K562 (cell line): ENCODE data around the gene SNRPD2. TPM values are rescaled to one million over a fixed set of nuclear protein-coding genes. Genes with fewer than 3 reads are reported as not detected.
A peak's percentile ranks its signal among the peaks of the same experiment; 100 is the strongest.

Experiments
- HINFP ChIP-seq: fragments of 450-650 bp; conservative IDR thresholded peaks from 2 replicates; pipeline ENCODE4 v1.6.1; 2016; ENCODE audit warnings: missing genetic modification characterization, low read depth, mild to moderate bottlenecking, control low read depth, missing compliant biosample characterization
- HMG20B ChIP-seq: fragments of 250-450 bp; sonication (Bioruptor Pico); IDR thresholded peaks from 2 replicates; pipeline ENCODE4 v1.5.0; 2021; ENCODE audit warnings: mild to moderate bottlenecking
- KAT2B ChIP-seq: IDR thresholded peaks from one replicate; pipeline ENCODE4 v1.6.1; 2012; ENCODE audit warnings: low read depth, mild to moderate bottlenecking, control low read depth, inconsistent platforms, low read length, moderate library complexity
- KLF6 ChIP-seq: fragments of 250-450 bp; sonication (Bioruptor Pico); IDR thresholded peaks from 2 replicates; pipeline ENCODE4 v1.4.0; 2020; ENCODE audit warnings: mild to moderate bottlenecking, moderate library complexity, borderline replicate concordance
- MAX ChIP-seq: sonication (generic); formaldehyde crosslinking; IDR thresholded peaks from 2 replicates; pipeline ENCODE4 v1.9.0; 2022; ENCODE audit warnings: mild to moderate bottlenecking, missing genetic modification reagents
- NCOA6 ChIP-seq: fragments of 450-650 bp; IDR thresholded peaks from 2 replicates; pipeline ENCODE4 v1.6.1; 2017; ENCODE audit warnings: mild to moderate bottlenecking
- NEUROD1 ChIP-seq: fragments of 150-350 bp; IDR thresholded peaks from 2 replicates; pipeline ENCODE4 v1.6.1; 2014; ENCODE audit warnings: borderline replicate concordance, low read length, low read depth; ENCODE audit not compliant: partially characterized antibody
- NFE2 ChIP-seq: IDR thresholded peaks from 2 replicates; pipeline ENCODE4 v1.6.1; 2014; ENCODE audit warnings: antibody characterized with exemption, low read depth
- RB1 ChIP-seq: fragments of 450-650 bp; IDR thresholded peaks from 2 replicates; pipeline ENCODE4 v1.6.1; 2017; ENCODE audit warnings: low read depth, mild to moderate bottlenecking
- SETDB1 ChIP-seq: IDR thresholded peaks from one replicate; pipeline ENCODE4 v1.6.1; 2012; ENCODE audit warnings: low read length, control low read depth, inconsistent platforms
- TCFL5 ChIP-seq: fragments of 250-450 bp; sonication (Bioruptor Pico); conservative IDR thresholded peaks from 2 replicates; pipeline ENCODE4 v1.6.1; 2021; ENCODE audit warnings: mild to moderate bottlenecking, moderate library complexity, matching md5 sums
- ZNF174 ChIP-seq: fragments of 250-450 bp; sonication (Bioruptor Pico); IDR thresholded peaks from 2 replicates; pipeline ENCODE4 v1.4.0; 2020; ENCODE audit warnings: mild to moderate bottlenecking
- ZNF407 ChIP-seq: fragments of 450-650 bp; IDR thresholded peaks from 2 replicates; pipeline ENCODE4 v1.6.1; 2016; ENCODE audit warnings: low read depth
- polyA plus RNA-seq, 8 experiments: library from polyadenylated mRNA; depleted of rRNA in 4 of 8; stranded (reverse) in 5 of 8; unstranded in 3 of 8; fragments of >200 nt; fragmentation: Nextera tagmentation in 2 of 8; fragmentation: Illumina TruSeq in 1 of 8; extraction: Ambion mirVana in 2 of 8; extraction: Trizol in 1 of 8; gene quantifications; 2 replicates each; pipeline versions ENCODE4 v1.2.1 to v1.2.3, GENCODE V29; 2011 to 2014; ENCODE audit warnings: inconsistent platforms in 1 of 8, missing spikeins in 1 of 8
- total RNA-seq, 7 experiments: library from RNA; depleted of rRNA in 6 of 7; stranded (reverse); fragments of >200 nt in 6 of 7; fragmentation: Illumina TruSeq in 2 of 7; extraction: Trizol in 2 of 7; gene quantifications; 2 replicates each; pipeline versions ENCODE4 v1.2.1 to v1.2.3, GENCODE V29; 2011 to 2021; ENCODE audit warnings: low replicate concordance in 1 of 7
- TF ChIP-seq, protein P1 (sequence below): fragments of 450-650 bp; IDR thresholded peaks from 2 replicates; pipeline ENCODE4 v1.6.1; 2017; ENCODE audit warnings: antibody characterized with exemption

Gene SNRPD2
- total and polyA plus RNA-seq, 9 of the 15 experiments (the other 6 are each of a cell fraction or from before 2014, with no cell fraction given), result 728 to 4,411 (median 1,029) TPM

- TF ChIP-seq MAX (CRISPR knock-in tag) (0 out of 2 replicates have a peak, but pooled peaks have one; percentile 6), KLF6 (CRISPR knock-in tag) (no peak), NFE2 (no peak), TCFL5 (CRISPR knock-in tag) (no peak), NCOA6 (no peak), HINFP (tag) (no peak), RB1 (peak; percentile 61), ZNF407 (no peak), HMG20B (CRISPR knock-in tag) (no peak), KAT2B (no peak), NEUROD1 (no peak), ZNF174 (no peak), SETDB1 (no peak)
- TF ChIP-seq, protein P1, sequence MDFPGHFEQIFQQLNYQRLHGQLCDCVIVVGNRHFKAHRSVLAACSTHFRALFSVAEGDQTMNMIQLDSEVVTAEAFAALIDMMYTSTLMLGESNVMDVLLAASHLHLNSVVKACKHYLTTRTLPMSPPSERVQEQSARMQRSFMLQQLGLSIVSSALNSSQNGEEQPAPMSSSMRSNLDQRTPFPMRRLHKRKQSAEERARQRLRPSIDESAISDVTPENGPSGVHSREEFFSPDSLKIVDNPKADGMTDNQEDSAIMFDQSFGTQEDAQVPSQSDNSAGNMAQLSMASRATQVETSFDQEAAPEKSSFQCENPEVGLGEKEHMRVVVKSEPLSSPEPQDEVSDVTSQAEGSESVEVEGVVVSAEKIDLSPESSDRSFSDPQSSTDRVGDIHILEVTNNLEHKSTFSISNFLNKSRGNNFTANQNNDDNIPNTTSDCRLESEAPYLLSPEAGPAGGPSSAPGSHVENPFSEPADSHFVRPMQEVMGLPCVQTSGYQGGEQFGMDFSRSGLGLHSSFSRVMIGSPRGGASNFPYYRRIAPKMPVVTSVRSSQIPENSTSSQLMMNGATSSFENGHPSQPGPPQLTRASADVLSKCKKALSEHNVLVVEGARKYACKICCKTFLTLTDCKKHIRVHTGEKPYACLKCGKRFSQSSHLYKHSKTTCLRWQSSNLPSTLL, result no peak
Observed at GRCh38 chr19:45643024-45643926, 48.5 kb downstream of the SNRPD2 start (continued).
